ENCODE measurements around the gene SKAP1.

The SKAP1 gene

DNA sequence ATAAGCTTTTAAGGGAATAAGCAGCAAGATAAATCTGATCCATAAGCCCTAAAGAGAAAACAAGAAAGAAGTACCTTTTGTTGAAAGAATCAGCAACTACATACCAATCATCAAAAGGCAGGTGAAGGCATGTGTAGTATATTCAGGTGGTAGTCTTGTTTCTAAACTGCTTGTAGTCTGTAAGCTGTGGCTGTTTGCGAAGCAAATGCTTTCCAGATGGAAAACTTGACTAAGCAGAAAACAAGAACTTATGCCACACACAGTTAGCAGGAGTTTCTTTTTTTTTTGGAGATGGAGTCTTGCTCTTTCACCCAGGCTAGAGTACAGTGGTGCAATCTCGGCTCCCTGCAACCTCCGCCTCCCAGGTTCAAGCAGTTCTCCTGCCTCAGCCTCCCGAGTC lies 334.4 kb downstream of the SKAP1 start:
- in situ Hi-C loops (cut with HindIII; ENCODE audit: low sequenced_read_pairs), result no loop called here

- in situ Hi-C loops (cut with HindIII; ENCODE audit: low sequenced_read_pairs), result no loop called here
These were observed 336.5 kb downstream of the SKAP1 start for GRCh38 chr17:48093341-48094045.

DNA sequence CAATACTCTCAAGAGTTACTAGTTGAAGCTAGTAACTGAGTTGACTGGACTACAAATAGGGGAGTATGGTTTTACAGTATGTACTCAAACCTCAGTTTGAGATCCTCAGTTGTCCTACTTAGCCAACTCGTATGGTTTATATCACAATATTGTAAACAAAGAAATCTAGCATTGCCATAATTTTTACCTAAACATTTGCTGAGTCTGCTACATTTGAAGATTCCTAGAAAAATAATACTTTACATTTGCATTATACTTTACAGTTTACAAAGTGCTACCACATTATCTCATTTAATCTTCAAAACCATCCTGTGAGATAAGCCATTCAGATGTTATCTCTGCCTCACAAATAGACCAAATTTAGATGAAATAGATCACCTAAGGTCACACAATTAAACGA lies 345.1 kb downstream of the SKAP1 start:
- in situ Hi-C loops (cut with HindIII; ENCODE audit: low sequenced_read_pairs), result loop anchor here (5.0 kb wide), 2 partner anchors 52 to 53 kb away; no protein-coding TSS in a partner anchor
